ENCODE results near the gene CASP9. TPM values are rescaled to one million over a fixed set of nuclear protein-coding genes. Genes with fewer than 3 reads are reported as not detected.
"Not testable (repeated sequence)": the region's sequence is repeated elsewhere in the genome, so short reads cannot be mapped to it uniquely, and the experiment has no call there.

The CASP9 gene
- total RNA-seq, 2 donors from 2014 or later, result 14.5 to 15.5 TPM

DNA sequence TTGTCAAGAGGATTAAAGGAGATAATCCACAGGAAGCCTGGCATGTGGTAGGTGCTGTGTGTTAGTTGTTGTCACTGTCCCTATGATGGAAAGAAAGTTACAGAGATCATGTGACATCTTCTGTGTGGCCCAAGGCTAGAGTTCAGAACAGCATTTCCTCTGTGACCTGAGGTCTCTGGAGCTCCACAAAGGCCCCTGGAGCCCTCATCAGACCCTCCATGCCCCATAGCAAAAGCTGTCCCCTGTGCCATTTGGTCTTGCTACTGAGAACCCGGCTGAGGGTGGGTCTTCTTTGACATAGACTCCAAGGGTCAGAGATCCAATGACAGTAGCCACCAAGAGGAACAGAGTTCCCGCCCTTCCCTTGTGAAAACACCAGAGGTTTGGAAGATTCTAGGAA is 40.0 kb downstream of the CASP9 start:
- H3K9me3 ChIP-seq, result no peaks in the 10 kb centered on the region
- intact Hi-C loops (cut with DNase I), result no loop called here

DNA sequence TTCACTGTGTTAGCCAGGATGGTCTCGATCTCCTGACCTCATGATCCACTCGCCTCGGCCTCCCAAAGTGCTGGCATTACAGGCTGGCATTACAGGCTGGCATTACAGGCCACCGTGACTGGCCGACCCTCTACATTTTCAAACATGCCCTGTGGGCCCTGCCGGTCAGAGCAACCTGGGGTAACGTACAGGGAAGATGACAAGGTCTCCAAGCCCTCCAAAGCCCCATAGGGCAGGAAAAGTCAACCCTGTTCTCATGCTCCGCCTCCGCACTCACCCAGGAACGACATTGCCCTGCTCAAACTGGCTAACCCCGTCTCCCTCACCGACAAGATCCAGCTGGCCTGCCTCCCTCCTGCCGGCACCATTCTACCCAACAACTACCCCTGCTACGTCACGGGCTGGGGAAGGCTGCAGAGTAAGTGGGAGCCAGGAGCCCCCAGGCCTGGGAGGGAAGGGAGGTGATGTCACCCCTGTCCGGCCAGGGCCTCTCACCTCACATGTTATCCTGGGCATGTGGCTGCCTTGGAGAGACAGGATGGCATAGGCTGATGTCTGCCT is 41.0 kb downstream of the CASP9 start:
- H3K36me3 ChIP-seq; H3K27ac ChIP-seq; DNase-seq; H3K9me3 ChIP-seq; H3K4me3 ChIP-seq; H3K4me1 ChIP-seq; H3K27me3 ChIP-seq; intact Hi-C loops (cut with DNase I); H3K9ac ChIP-seq (ENCODE audit: low read depth in 2 of 2, low read length in 2 of 2): not testable (repeated sequence)

More for the DNA sequence above, 40.0 kb downstream of the CASP9 start:
- H3K36me3 ChIP-seq, result no peaks in the 10 kb centered on the region
- no peak overlapping the region for H3K27ac ChIP-seq
- no peaks in the 10 kb centered on the region for H3K27me3 ChIP-seq
- no peaks in the 10 kb centered on the region for H3K4me1 ChIP-seq
- DNase-seq, result no peak
- no peak overlapping the region for H3K9ac ChIP-seq (ENCODE audit: low read depth in 2 of 2, low read length in 2 of 2)
- no peak for TF ChIP-seq CTCF (IDR thresholded peaks at IDR 0.05)
- H3K4me3 ChIP-seq, result no peak overlapping the region

GRCh38 chr1:15482455-15482854 is 41.6 kb downstream of the CASP9 start:
- H3K9ac ChIP-seq (ENCODE audit: low read depth in 2 of 2, low read length in 2 of 2); H3K4me1 ChIP-seq; H3K4me3 ChIP-seq; H3K27me3 ChIP-seq; H3K27ac ChIP-seq; intact Hi-C loops (cut with DNase I); H3K9me3 ChIP-seq; H3K36me3 ChIP-seq; DNase-seq: not testable (repeated sequence)

DNA sequence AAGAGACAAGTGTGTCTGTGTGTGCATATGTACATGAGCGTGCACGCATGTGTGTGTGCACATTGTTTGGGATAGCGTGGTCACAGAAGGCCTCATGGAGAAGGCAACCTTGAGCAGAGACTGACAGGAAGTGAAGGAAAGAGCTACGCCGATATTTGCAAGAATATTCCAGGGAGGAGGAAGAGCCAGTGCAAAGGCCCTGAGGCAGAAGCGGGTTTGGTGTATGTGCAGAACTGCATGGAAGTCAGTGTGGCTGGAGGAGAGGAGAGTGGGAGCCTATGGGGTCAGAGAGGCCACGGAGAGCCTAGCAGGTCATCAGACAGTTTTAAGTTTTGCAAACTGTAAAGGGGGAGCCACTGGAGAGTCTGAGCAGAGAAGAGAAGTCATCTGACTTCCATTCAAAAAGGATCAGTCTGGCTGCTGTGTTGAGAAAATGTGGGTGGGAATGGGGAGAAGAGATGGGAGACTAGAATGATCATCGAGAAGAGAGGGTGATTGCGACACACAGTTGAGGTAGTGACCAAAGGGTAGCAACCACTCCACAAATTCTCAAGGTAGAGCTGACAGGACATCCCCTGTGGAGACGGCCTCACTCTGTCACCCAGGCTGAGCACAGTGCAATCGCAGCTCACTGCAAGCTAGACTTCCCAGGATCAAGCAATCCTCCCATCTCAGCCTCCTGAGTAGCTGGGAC is 44.2 kb downstream of the CASP9 start:
- TF ChIP-seq CTCF (IDR thresholded peaks at IDR 0.05), result no peak
- no peak overlapping the region for H3K4me3 ChIP-seq
- H3K4me1 ChIP-seq, result no peaks in the 10 kb centered on the region
- H3K27ac ChIP-seq, result no peak overlapping the region
- no peaks in the 10 kb centered on the region for H3K36me3 ChIP-seq
- H3K27me3 ChIP-seq, result no peaks in the 10 kb centered on the region
- H3K9me3 ChIP-seq, result no peaks in the 10 kb centered on the region
- no peak overlapping the region for H3K9ac ChIP-seq (ENCODE audit: low read depth in 2 of 2, low read length in 2 of 2)
- no peak for DNase-seq
- intact Hi-C loops (cut with DNase I), result no loop called here

GRCh38 chr1:15477646-15478212 is 46.3 kb downstream of the CASP9 start:
- Histone ChIP-seq H3K4me3 (no peak overlapping the region), H3K27me3 (no peaks in the 10 kb centered on the region), H3K4me1 (no peaks in the 10 kb centered on the region), H3K9me3 (no peaks in the 10 kb centered on the region), H3K27ac (no peak overlapping the region), H3K9ac (ENCODE audit: low read depth in 2 of 2, low read length in 2 of 2) (no peak overlapping the region), H3K36me3 (no peaks in the 10 kb centered on the region)
- no peak for DNase-seq
- intact Hi-C loops (cut with DNase I), result no loop called here
- no peak for TF ChIP-seq CTCF (IDR thresholded peaks at IDR 0.05)

- Histone ChIP-seq H3K9ac (ENCODE audit: low read depth in 2 of 2, low read length in 2 of 2) (no peak overlapping the region), H3K27ac (no peak overlapping the region), H3K36me3 (no peaks in the 10 kb centered on the region), H3K27me3 (no peaks in the 10 kb centered on the region), H3K9me3 (no peaks in the 10 kb centered on the region), H3K4me1 (no peaks in the 10 kb centered on the region), H3K4me3 (no peak overlapping the region)
- TF ChIP-seq CTCF (IDR thresholded peaks at IDR 0.05), result no peak
- intact Hi-C loops (cut with DNase I), result no loop called here
- DNase-seq, result no peak
These were observed 47.1 kb downstream of the CASP9 start for GRCh38 chr1:15476927-15477326.
